K562 (cell line): ENCODE measurements around the gene BTBD1. TPM values are rescaled to one million over a fixed set of nuclear protein-coding genes. Genes with fewer than 3 reads are reported as not detected.

Experiments
- HNRNPL ChIP-seq: fragments of 200-400 bp; formaldehyde crosslinking; IDR thresholded peaks from 2 replicates; pipeline ENCODE4 v1.6.1; 2017; ENCODE audit warnings: low read depth, mild to moderate bottlenecking, low read length
- PML ChIP-seq: IDR thresholded peaks from 2 replicates; pipeline ENCODE4 v1.6.1; 2012; ENCODE audit warnings: low read length, inconsistent platforms
- RCOR1 ChIP-seq, 2 experiments: IDR thresholded peaks; 2 replicates each; pipeline ENCODE4 v1.6.1; 2012; ENCODE audit warnings: low read depth in 2 of 2, low read length in 2 of 2, borderline replicate concordance in 1 of 2, improper control_type of control experiment in 1 of 2
- RFX7 ChIP-seq: fragments of 250-450 bp; sonication (Bioruptor Pico); IDR thresholded peaks from 2 replicates; pipeline ENCODE4 v1.5.1; 2021; ENCODE audit warnings: mild to moderate bottlenecking
- SMARCE1 ChIP-seq: fragments of 450-650 bp; IDR thresholded peaks from 2 replicates; pipeline ENCODE4 v1.7.1; 2016; ENCODE audit warnings: mild to moderate bottlenecking
- STAG1 ChIP-seq: sonication (generic); formaldehyde crosslinking; IDR thresholded peaks from 2 replicates; pipeline ENCODE4 v1.5.0; 2020; ENCODE audit warnings: missing genetic modification reagents, borderline replicate concordance
- ZNF444 ChIP-seq: fragments of 250-450 bp; sonication (Bioruptor Pico); IDR thresholded peaks from 2 replicates; pipeline ENCODE4 v1.4.0; 2020; ENCODE audit warnings: mild to moderate bottlenecking, moderate library complexity
- ZNF584 ChIP-seq: fragments of 200-800 bp; sonication (Bioruptor generic); IDR thresholded peaks from 2 replicates; pipeline ENCODE4 v1.6.1; 2016; ENCODE audit warnings: low read depth, mild to moderate bottlenecking, missing genetic modification characterization, missing compliant biosample characterization
- polyA plus RNA-seq, 8 experiments: library from polyadenylated mRNA; depleted of rRNA in 4 of 8; stranded (reverse) in 5 of 8; unstranded in 3 of 8; fragments of >200 nt; fragmentation: Nextera tagmentation in 2 of 8; fragmentation: Illumina TruSeq in 1 of 8; extraction: Ambion mirVana in 2 of 8; extraction: Trizol in 1 of 8; gene quantifications; 2 replicates each; pipeline versions ENCODE4 v1.2.1 to v1.2.3, GENCODE V29; 2011 to 2014; ENCODE audit warnings: inconsistent platforms in 1 of 8, missing spikeins in 1 of 8
- total RNA-seq, 7 experiments: library from RNA; depleted of rRNA in 6 of 7; stranded (reverse); fragments of >200 nt in 6 of 7; fragmentation: Illumina TruSeq in 2 of 7; extraction: Trizol in 2 of 7; gene quantifications; 2 replicates each; pipeline versions ENCODE4 v1.2.1 to v1.2.3, GENCODE V29; 2011 to 2021; ENCODE audit warnings: low replicate concordance in 1 of 7
- TF ChIP-seq, protein P1 (sequence below), 2 experiments: fragments of 450-650 bp; formaldehyde crosslinking in 1 of 2; IDR thresholded peaks; 2 replicates each; pipeline versions ENCODE4 v1.4.0 to v1.6.1; 2014 to 2020; ENCODE audit warnings: mild to moderate bottlenecking in 2 of 2, borderline replicate concordance in 1 of 2, low read depth in 1 of 2
- TF ChIP-seq, protein P2 (sequence below): fragments of 200-800 bp; sonication (Bioruptor generic); IDR thresholded peaks from 2 replicates; pipeline ENCODE4 v1.6.1; 2017; ENCODE audit warnings: missing genetic modification characterization, missing compliant biosample characterization
- TF ChIP-seq, protein P3 (sequence below), 3 experiments: IDR thresholded peaks in 2 of 3; conservative IDR thresholded peaks in 1 of 3; 2 replicates each; pipeline ENCODE4 v1.5.1; 2011 to 2012; ENCODE audit warnings: low read length in 3 of 3, mild to moderate bottlenecking in 3 of 3, control low read depth in 2 of 3, improper control_type of control experiment in 1 of 3, inconsistent platforms in 1 of 3, low read depth in 1 of 3, mixed read lengths in 1 of 3, moderate library complexity in 1 of 3; ENCODE audit not compliant: insufficient read depth in 2 of 3

Gene BTBD1
- total and polyA plus RNA-seq, 9 of the 15 experiments (the other 6 are each of a cell fraction or from before 2014, with no cell fraction given) = 19.4 to 106 (median 90.4) TPM

DNA sequence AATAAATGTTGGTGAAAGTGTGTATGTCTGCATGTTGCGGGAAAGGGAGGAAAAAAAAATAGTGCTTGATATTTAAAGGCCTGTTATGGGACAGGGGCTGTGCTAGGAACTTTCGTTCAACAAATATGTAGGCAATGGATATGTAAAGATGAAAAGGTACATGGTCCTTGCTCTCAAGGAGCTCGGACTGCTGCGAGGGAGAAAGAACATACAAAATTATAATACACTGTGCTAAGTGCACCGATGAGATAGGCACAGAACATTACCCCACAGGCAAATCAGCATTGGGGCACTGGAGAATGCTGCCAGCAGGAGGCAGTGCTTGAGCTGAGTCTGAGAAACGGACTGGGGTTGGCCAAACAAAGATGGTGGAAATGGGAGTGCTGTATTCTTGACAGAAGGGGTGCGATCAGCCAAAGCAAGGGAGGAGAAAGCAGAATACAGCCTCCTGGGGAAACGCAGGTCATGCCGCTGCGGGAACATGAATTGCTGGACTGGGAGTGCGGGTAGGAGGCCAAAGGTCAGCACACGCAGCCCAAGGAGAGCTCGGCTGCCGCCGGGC, 56.3 kb downstream of the BTBD1 start (continued):
- TF ChIP-seq, protein P1, sequence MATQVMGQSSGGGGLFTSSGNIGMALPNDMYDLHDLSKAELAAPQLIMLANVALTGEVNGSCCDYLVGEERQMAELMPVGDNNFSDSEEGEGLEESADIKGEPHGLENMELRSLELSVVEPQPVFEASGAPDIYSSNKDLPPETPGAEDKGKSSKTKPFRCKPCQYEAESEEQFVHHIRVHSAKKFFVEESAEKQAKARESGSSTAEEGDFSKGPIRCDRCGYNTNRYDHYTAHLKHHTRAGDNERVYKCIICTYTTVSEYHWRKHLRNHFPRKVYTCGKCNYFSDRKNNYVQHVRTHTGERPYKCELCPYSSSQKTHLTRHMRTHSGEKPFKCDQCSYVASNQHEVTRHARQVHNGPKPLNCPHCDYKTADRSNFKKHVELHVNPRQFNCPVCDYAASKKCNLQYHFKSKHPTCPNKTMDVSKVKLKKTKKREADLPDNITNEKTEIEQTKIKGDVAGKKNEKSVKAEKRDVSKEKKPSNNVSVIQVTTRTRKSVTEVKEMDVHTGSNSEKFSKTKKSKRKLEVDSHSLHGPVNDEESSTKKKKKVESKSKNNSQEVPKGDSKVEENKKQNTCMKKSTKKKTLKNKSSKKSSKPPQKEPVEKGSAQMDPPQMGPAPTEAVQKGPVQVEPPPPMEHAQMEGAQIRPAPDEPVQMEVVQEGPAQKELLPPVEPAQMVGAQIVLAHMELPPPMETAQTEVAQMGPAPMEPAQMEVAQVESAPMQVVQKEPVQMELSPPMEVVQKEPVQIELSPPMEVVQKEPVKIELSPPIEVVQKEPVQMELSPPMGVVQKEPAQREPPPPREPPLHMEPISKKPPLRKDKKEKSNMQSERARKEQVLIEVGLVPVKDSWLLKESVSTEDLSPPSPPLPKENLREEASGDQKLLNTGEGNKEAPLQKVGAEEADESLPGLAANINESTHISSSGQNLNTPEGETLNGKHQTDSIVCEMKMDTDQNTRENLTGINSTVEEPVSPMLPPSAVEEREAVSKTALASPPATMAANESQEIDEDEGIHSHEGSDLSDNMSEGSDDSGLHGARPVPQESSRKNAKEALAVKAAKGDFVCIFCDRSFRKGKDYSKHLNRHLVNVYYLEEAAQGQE (IDR thresholded peaks at IDR 0.05; ENCODE audit: borderline replicate concordance) = peak; percentile 80; the same call in 1 of the 2 replicates
- TF ChIP-seq, protein P1 (CRISPR knock-in tag; IDR thresholded peaks at IDR 0.05; ENCODE audit: low read depth) = no peak; the same call in 1 of the 2 replicates
- peak; percentile 66 for TF ChIP-seq STAG1 (CRISPR knock-in tag)
- TF ChIP-seq, protein P2, sequence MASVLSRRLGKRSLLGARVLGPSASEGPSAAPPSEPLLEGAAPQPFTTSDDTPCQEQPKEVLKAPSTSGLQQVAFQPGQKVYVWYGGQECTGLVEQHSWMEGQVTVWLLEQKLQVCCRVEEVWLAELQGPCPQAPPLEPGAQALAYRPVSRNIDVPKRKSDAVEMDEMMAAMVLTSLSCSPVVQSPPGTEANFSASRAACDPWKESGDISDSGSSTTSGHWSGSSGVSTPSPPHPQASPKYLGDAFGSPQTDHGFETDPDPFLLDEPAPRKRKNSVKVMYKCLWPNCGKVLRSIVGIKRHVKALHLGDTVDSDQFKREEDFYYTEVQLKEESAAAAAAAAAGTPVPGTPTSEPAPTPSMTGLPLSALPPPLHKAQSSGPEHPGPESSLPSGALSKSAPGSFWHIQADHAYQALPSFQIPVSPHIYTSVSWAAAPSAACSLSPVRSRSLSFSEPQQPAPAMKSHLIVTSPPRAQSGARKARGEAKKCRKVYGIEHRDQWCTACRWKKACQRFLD (CRISPR knock-in tag) = peak; percentile 38; the same call in 1 of the 2 replicates
- 0 out of 2 replicates have a peak, but pooled peaks have one; percentile 22 for TF ChIP-seq SMARCE1
- TF ChIP-seq RFX7 (CRISPR knock-in tag) = no peak
- no peak for TF ChIP-seq HNRNPL
- TF ChIP-seq RCOR1 (IDR thresholded peaks at IDR 0.05; ENCODE audit: borderline replicate concordance in 1 of 2, low read depth in 2 of 2, low read length in 2 of 2) = peak in 1 of 2 experiments; percentile 52; a peak in 2 of 4 replicates
- TF ChIP-seq, protein P3, sequence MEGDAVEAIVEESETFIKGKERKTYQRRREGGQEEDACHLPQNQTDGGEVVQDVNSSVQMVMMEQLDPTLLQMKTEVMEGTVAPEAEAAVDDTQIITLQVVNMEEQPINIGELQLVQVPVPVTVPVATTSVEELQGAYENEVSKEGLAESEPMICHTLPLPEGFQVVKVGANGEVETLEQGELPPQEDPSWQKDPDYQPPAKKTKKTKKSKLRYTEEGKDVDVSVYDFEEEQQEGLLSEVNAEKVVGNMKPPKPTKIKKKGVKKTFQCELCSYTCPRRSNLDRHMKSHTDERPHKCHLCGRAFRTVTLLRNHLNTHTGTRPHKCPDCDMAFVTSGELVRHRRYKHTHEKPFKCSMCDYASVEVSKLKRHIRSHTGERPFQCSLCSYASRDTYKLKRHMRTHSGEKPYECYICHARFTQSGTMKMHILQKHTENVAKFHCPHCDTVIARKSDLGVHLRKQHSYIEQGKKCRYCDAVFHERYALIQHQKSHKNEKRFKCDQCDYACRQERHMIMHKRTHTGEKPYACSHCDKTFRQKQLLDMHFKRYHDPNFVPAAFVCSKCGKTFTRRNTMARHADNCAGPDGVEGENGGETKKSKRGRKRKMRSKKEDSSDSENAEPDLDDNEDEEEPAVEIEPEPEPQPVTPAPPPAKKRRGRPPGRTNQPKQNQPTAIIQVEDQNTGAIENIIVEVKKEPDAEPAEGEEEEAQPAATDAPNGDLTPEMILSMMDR (IDR thresholded peaks at IDR 0.05 in 2 of 3, conservative IDR thresholded peaks at IDR 0.05 in 1 of 3; ENCODE audit: insufficient read depth in 2 of 3, low read depth in 1 of 3, low read length in 3 of 3) = peak; percentile 84 to 91 (median 89)
- TF ChIP-seq ZNF584 (CRISPR knock-in tag) = peak; percentile 7; the same call in 1 of the 2 replicates
- no peak for TF ChIP-seq ZNF444 (CRISPR knock-in tag)
- 0 out of 2 replicates have a peak, but pooled peaks have one; percentile 12 for TF ChIP-seq PML
